Upper lobe of left lung (tissue), 4 donors: ENCODE measurements around the gene CCDC61.

Source experiments
- CTCF ChIP-seq, 6 experiments: fragments of 450-650 bp in 4 of 6; fragments of 200-600 bp in 2 of 6; sonication (generic) in 2 of 6; IDR thresholded peaks; one replicate each; pipeline ENCODE4 v1.5.1; 2016 to 2019; ENCODE audit warnings: antibody characterized with exemption in 6 of 6
- EP300 ChIP-seq, 4 donors: sonication (generic); formaldehyde crosslinking; IDR thresholded peaks; one replicate each; pipeline ENCODE4 v1.5.1; 2017; ENCODE audit warnings: antibody characterized with exemption in 4 of 4, control low read depth in 2 of 4
- POLR2A ChIP-seq, 4 donors: fragments of 450-650 bp; IDR thresholded peaks; one replicate each; pipeline ENCODE4 v1.5.1; 2016 to 2017; ENCODE audit warnings: antibody characterized with exemption in 4 of 4, mild to moderate bottlenecking in 2 of 4
- POLR2AphosphoS5 ChIP-seq, 2 donors: sonication (generic); formaldehyde crosslinking; IDR thresholded peaks; one replicate each; pipeline ENCODE4 v1.5.1; 2017; ENCODE audit warnings: antibody characterized with exemption in 2 of 2

- TF ChIP-seq EP300 (IDR thresholded peaks at IDR 0.05), result no peak
- no peak for TF ChIP-seq CTCF (IDR thresholded peaks at IDR 0.05)
- TF ChIP-seq POLR2AphosphoS5 (IDR thresholded peaks at IDR 0.05), result no peak
- no peak for TF ChIP-seq POLR2A (IDR thresholded peaks at IDR 0.05)
These were observed 63.5 kb downstream of the CCDC61 start for GRCh38 chr19:46058778-46059177.
